Right ventricle myocardium inferior (tissue), 1 donor: ENCODE data around the gene PASD1. TPM values are rescaled to one million over a fixed set of nuclear protein-coding genes. Genes with fewer than 3 reads are reported as not detected.
"Not testable (repeated sequence)": the region's sequence is repeated elsewhere in the genome, so short reads cannot be mapped to it uniquely, and the experiment has no call there.

Source experiments
- ATAC-seq: fragments of 200-7000 bp; cut with Tn5 transposase; one replicate; pipeline ENCODE4 v1.9.1; 2020; ENCODE audit warnings: mild to moderate bottlenecking, moderate library complexity
- DNase-seq: peaks from one replicate; pipeline ENCODE4 v3.0.0; 2021; ENCODE audit errors: missing footprints
- intact Hi-C: fragments of 100-400 bp; cut with DNase I; formaldehyde crosslinking; loops from one replicate; pipeline ENCODE4 v1.11.0; 2022
- total RNA-seq: library from RNA; stranded (reverse); fragmentation: NEBNext Ultra II Directional; extraction: Animal tissue kit (Norgen Biotek cat#: 25700); gene quantifications from one replicate; pipeline ENCODE4 v1.2.1, GENCODE V29; 2021
- donor health status: DM: no; HTN: yes; CAD: no; lungs with severe emphysema.

PASD1 gene
- total RNA-seq, 1 donor from 2014 or later: not detected

DNA sequence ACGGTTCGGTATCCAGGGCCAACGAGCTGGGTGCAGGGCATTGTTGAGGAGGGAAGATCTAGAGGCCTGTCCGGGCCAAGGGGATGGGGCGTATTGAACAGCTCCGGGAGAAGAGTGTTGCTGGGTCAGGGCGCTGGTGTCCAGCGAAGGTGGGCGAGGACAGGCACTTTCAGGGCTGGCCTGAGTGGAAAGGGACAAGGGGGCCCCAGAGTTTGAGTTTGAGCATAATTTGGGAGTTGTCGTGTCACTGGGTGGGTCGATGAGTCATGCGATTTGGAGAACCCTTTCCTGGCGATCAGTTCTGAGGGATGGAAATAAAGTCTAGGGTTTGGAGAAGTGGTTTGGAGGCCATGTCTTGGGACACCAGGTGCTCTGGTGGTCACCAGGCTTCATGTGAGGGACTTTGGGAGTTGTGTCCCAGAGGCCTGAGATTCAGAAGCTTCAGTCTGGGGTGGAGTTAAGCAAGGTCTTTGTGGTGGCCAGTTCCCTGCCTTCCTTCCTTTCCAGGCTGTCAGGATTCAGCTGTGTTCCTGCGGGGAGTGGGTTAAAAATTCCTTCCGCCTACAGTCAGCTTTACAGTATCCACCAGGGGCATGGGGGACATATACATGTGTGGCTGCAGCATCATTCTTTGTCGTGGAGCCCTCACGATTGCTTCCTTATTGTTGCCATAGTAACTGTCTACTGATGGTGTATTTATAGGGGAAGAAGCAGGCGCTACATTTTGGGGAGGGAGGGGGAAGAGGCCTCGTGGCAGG is 132.3 kb downstream of the PASD1 start:
- intact Hi-C loops: no loop called here
- DNase-seq: no peak
- no peak for ATAC-seq

DNA sequence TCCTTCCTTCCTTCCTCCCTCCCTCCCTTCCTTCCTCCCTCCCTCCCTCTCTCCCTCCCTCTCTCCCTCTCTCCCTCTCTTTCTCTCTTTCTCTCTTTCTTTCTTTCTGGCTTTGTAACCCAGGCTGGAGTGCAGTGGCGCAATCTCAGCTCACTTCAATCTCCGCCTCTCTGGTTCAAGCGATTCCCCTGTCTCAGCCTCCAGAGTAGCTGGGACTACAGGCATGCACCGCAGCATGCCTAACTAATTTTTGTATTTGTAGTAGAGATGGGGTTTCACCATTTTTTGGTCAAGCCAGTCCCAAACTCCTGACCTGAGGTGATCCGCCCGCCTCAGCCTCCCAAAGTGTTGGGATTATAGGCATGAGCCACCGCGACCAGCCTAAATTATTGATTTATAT is 133.6 kb downstream of the PASD1 start:
- intact Hi-C loops, ATAC-seq, DNase-seq: not testable (repeated sequence)

DNA sequence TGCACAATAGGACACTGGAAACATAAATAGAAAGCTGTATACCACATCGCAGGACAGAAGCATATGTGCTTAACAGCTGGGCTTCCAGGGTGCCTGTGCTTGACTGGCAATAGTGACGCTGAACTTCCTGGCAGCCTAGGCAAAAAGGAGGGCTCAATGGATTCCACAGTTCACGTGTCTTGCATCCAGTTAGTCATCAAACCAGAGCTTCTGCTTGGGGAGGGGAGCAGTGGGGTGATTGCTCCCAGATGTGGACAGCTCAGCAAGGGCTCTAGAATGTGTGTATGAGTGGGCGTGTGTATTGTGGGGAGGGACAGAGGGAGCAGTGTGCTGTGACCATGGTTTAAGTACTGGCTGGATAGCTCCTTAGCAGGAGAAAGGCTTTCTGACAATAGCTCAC is 134.0 kb downstream of the PASD1 start:
- ATAC-seq: no peak
- intact Hi-C loops: no loop called here

DNA sequence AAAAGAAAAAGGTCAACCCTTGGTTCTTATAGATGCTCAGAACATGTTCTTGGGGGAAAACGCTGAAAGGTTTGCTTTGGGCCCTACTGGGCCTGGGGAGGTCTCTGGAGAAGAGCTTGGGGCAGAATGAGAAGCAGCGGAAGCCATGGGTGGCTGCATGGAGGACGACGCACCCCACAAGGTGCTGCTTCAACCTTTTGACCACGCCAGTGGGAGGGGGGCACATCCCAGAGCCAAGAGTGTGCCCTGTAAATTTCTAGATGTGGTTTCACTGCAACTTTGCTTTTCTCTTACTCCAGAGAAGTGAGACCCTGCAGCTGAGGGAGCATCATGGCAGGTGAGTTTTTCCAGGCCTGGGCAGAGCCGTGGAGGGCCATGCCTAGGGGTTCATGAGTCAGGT is 135.0 kb downstream of the PASD1 start:
- intact Hi-C loops: no loop called here
- DNase-seq: no peak
- no peak for ATAC-seq

More for the DNA sequence above, 134.0 kb downstream of the PASD1 start:
- no peak for DNase-seq

DNA sequence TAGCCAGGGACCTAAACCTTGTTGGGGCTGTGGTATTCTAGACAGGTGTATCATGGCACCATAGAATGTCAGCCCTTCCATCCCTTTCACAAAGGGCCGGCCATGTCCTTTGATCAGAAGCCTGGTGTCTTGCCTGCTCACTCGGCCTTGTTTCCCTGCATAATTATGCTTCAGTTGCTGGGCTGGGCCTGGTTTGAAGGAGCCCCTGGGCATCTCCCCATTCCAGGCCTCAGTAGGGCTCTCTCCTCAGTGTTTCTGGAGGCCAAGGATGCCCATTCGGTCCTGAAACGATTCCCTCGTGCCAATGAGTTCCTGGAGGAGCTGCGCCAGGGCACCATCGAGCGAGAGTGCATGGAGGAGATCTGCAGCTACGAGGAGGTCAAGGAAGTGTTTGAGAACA is 136.3 kb downstream of the PASD1 start:
- intact Hi-C loops: no loop called here
- no peak for DNase-seq
- no peak for ATAC-seq

DNA sequence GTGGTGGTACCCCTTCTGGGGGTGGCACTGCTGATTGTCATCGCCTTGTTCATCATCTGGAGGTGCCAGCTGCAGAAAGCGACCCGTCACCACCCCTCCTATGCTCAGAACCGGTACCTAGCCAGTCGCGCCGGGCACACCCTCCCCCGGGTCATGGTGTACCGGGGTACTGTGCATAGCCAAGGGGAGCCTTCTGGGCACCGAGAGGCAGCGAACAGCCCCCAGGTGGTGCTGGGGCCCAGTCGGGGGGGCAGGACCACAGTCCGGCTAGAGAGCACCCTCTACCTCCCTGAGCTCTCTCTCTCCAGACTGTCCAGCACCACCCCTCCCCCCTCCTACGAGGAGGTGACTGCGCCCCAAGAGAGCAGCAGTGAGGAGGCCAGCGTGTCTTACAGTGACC is 137.1 kb downstream of the PASD1 start:
- intact Hi-C loops: no loop called here
- DNase-seq: no peak
- ATAC-seq: no peak

DNA sequence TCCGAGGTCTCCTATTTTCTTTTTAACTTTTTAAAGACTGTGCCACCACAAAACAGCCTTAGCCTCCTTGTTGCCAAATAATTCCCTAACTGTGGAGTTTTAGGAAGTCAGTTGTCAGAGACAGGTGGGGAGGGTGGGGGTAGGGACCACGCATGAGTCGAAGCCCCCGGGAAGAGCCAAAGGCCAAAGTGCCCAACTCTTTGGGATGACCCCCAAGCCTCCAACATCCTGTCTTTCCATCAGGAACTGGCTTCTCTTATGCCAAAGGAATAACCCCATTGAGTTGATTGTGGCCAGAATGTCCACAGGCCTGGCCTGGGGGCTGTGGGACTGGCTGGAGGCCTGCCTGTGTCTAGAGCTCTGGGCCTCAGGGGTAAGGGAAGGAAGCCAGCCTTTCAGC is 137.6 kb downstream of the PASD1 start:
- ATAC-seq (no peak), DNase-seq (no peak)
- intact Hi-C loops: no loop called here

DNA sequence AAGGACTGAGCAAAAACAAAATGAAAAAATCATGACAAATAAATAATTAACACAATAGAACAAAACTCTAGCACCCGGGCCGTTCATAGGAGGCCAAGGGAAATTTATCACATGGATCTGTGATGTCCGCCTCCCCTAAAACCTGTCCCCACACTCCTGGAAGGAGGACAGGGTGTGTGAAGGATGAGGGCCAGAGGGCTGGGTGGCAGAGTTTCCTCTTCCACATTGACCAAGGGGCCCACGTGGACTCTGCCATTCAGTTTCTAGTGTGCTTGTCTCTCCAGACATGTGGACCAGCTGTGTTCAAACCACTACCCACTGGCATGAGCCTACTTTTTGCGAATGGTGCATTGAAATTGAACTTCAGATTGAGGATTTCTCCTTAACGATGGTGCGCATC is 138.1 kb downstream of the PASD1 start:
- DNase-seq (no peak), ATAC-seq (no peak)
- intact Hi-C loops: no loop called here

DNA sequence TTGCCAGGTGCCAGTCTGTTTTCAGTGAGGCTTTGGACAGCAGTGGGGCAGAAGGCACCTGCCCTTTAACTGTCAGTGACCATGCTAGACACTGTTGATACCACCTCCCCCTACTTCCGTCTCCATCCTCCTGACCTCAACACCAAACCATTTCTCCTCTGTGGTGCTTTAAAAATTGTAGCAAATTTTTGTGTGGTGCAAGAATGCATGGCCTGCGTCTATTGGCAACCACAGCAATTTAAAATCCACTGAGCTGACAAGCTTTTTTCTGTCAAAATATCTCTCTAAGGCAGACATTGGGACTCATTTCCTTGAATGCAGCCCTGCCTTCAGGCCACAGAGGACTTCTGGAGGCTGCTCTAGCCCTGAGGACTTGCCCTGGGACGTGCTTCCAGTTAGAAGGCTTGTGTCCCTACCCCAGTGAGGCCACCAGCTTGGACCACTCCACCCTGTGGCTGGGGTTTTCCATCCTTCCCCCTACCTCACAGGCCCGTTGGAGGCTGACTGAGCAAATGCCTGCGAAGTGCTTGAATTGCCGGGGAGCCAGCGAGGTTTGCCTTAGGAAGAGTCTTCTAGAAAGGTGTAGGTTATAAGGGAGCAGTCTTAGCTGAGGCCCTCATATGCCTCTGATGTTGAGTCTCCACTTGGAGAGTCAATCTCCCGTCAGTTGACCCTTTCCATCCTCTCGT is 138.7 kb downstream of the PASD1 start:
- ATAC-seq: no peak
- intact Hi-C loops: no loop called here
- no peak for DNase-seq

DNA sequence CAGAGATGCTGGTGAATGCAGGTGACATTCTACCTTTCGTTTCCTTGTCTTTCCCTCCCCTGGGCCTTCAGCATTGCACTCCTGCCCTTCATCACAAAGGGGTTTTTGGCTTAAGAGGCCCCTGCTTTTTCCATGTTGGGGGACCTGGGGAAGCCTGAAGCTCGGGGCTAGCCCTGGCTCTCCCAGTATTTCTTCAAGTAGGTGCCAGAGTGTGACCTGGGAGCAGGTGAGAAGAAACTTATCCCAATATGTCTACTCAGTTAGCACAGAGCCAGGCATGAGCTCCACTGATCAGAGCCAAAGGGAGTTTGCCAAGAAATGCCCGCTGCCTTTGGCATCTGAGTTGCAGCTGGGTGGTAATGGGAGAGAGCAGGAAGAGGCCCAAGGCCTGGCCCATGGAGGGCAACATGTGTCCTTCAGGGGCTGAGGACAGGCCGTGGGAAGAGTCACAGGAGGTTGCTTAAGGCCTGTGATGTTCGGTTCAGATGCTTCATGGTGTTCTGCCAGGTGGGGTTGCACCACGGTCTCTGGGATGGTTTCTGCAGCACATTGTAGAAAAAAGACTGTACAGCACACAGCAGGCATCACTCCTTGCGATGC is 139.4 kb downstream of the PASD1 start:
- no peak for ATAC-seq
- intact Hi-C loops: no loop called here
- no peak for DNase-seq

DNA sequence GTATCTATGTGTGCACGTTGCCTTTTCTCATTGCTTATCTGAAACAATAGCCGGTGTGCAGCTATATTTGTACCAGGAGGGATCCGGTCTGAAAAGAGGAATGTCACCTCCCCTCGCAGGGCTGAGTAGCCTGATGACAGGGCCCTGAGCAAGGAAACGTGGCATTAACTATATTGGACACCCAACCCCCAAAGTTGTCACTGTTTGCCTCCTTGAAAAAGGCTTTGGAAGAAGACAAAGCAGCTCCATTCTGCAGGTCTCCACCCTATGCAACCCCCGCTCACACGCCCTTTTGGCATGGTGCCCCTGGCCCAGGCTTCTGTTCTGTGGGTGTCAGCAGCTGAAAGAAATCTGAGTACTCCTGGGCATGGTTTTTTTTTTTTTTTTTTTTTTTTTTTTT is 140.0 kb downstream of the PASD1 start:
- peak; percentile 71 for DNase-seq
- intact Hi-C loops: no loop called here
- peak; percentile 60 for ATAC-seq

DNA sequence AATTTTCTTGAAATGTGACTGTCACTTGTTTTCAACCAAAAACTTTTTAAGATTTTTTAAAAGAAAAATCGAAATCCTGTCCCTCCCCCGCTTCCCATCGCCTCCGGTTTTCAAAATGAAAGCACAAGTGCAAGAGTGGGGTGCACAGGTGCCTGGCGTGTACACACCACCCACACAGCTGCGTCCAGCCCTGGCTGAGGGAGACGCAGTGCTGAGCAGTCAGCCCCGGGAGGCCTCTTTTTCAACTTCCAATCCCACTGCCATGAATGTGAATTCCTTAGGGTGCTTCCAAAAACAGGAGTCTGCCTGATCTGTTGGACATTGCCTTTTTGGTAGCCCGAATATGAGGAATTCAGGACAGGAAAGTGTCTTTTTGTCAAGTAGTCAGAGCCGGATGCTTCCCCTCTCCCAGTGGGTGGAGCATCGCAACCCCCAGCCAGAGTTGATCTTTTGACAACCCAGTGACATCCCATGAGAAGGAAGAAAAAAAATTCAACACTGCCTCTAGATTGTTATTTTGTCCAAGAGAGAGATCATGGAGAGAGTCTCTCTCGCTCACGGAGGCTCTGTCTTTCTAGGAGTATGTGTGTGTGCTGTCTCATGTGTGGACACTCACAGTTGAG is 140.7 kb downstream of the PASD1 start:
- no peak for DNase-seq
- intact Hi-C loops: no loop called here
- ATAC-seq: peak; percentile 44

DNA sequence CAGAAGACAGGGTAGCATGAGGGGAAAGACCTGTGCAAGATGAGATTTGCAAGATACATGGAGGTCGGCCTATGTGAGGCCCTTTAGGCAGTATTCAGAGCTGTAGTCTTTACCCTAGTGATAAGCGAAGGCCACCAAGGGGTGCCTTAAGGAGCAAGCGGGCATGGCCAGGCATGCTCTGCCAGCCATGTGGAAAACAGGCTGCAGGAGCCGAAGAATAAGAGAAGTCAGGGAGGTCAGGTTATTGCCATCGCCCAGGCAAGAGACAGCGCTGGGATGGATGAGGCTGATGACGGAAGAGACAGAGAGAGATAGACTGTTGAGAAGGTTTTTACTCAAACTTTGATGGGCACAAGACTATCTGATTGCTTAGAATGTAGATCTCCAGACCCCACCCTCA is 145.3 kb downstream of the PASD1 start:
- ATAC-seq (no peak), DNase-seq (no peak)
- intact Hi-C loops: no loop called here

DNA sequence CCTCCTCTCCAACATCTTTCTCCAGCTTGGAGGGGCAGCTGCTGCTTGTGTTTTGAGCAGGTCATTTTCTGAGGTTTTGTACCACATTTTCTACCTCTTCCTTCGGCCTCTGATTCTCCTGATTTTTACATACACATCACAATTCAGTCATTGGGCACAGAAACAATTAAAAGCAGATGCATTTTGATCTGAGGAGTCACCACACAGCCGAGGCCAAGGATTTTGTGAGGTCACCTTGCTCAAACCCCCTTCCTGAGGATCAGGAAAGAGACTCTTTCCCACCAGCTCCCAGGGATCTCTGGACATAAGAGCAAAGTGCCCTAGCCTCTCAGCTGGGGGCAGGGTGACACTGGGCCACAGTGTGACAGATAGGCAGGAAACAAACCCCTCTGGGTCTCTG is 147.0 kb downstream of the PASD1 start:
- DNase-seq (no peak), ATAC-seq (no peak)
- intact Hi-C loops: no loop called here

DNA sequence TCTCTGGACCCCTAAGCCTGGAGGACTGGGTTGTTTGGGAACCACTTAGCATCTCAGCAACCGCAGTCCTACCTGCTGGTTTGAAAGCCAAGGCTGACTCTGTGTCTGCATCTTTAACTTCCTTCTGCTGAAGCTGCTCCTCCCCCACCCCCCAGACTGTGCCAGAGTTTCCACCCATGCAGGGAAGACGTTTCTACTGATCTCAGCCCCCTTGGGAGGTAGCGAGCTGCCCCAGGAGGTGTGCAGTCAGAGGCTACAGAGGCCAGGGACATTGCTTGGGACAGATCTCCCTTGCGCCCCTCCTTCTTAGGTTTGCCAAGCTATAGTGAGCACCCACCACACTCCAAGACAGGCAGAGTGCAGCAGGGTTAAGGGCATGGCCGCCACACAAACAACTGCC is 147.7 kb downstream of the PASD1 start:
- intact Hi-C loops: no loop called here
- ATAC-seq (no peak), DNase-seq (no peak)

DNA sequence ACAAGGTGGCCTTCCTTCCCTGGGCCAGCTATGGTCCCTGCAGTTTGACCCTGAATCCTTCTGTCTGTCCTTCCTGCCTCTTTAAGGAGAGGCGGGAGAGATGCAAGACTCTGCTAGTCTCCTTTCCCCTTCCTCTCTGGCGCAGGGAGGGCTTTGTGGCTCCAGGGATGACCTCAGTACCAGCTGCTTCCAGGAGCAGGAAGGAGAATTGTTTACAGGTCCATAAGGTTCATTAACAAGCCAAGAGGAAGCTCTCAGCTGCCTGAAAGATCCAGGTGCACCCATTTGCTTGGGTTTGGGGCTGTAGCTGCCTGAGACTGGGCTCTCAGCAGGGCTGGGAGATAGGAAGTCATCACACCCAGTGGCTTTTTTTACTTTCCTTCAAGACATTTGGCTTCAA is 148.3 kb downstream of the PASD1 start:
- intact Hi-C loops: no loop called here
- peak; percentile 50 for ATAC-seq
- DNase-seq: no peak

DNA sequence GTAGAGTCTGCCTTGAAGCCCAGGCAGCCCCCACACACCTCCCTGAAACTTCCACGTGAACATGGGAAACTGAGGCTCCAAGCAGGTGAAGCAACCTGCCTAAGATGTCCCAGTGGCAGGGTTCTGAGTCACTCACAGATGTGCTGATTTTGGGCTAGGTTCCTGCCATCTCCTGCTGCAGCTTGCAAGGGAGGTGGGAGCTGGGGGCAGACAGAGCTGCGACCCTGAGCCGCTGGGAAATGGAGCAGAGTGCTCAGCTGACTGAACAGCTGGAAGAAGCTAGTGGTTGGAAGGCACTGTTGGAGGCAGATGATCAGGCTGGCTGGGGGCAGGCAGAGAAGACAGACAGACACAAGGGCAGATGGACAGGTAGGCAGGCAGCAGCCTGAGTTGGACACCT is 148.8 kb downstream of the PASD1 start:
- ATAC-seq (no peak), DNase-seq (no peak)
- intact Hi-C loops: no loop called here

DNA sequence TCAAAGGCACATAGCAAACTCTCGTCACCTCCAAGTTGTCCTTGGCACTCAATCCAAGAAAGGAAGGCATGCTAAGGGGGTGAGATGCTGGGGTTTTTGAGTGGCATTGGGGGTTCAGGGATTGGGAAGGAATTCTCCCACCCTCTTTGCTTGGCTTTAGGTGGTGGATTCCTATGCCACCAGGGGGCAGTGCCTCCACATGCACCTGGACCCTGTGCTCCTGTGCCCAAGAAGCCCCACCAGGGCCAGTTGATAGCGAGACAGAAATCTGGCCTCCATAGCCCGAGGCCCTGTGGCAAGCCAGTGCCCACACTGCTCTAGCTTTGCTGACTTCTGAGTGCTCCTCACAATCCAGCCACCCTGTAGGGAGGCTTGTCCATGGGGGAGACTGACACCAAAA is 150.4 kb downstream of the PASD1 start:
- intact Hi-C loops: no loop called here
- ATAC-seq (no peak), DNase-seq (no peak)

DNA sequence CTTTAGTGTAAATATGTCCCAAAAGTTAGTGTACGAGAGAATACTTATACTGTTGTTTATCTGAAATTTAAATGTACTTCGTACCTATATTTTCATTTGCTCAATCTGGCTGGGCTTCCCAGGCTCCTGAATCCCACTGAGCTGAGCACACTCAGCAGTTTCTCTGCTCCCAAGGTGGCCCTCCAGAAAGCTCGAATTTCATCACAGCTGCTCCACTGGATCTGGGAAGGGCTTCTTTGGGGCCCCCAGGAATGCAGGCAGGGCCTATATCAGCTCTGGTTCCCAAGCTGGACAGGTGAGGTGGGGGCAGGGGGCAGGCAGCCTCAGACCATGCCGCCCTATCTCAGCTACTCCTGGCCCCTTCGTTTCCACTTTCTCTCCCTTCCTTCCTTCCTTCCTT is 150.9 kb downstream of the PASD1 start:
- intact Hi-C loops: no loop called here
- ATAC-seq: no peak
- no peak for DNase-seq

DNA sequence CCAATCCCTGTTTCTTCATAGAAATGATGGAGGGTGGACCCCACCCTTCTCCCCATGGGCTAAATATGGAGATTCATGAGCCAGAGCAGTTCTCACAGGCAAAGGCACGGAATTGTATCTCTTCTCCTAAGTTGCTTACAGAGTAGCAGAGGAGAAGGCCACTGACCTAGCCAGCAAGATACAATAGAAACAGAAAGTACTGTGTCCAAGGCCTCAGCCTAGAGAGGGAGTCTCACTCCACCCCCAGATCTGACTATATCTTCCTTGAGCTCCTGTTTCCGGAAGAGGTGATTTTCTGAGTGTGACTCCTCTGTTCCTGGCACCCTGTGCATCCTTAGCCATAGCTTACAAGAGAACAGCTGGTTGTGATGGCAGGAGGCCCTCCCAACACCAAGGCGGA is 152.3 kb downstream of the PASD1 start, which contains the start of gene FATE1:
Gene FATE1 (plus strand): TSS at position 284 of the 400 bp plus-strand sequence. CDS start 85 bp downstream, at position 369.
- ATAC-seq (no peak), DNase-seq (no peak)
- intact Hi-C loops: no loop called here
